CD4-positive, CD25-positive, alpha-beta regulatory T cell (primary cell): ENCODE measurements around the gene SREBF2. TPM values are rescaled to one million over a fixed set of nuclear protein-coding genes. Genes with fewer than 3 reads are reported as not detected.

Experiments used
- ATAC-seq, 2 donors: fragments of 150-1000 bp; cut with Tn5 transposase; one replicate each; pipeline ENCODE4 v1.10.0; 2021; ENCODE audit warnings: low read depth in 2 of 2, moderate number of reproducible peaks in 2 of 2, moderate library complexity in 1 of 2
- DNase-seq, 3 donors: peaks; one replicate each; pipeline versions ENCODE4 v3.0.0 to v3.0.0-alpha.2; 2012 to 2022; ENCODE audit warnings: mixed read lengths in 1 of 3
- H3K27ac ChIP-seq: one replicate; pipeline ENCODE4 v1.7.0; 2013; ENCODE audit warnings: mild to moderate bottlenecking, low read length; ENCODE audit not compliant: insufficient read depth, poor library complexity, severe bottlenecking
- H3K27me3 ChIP-seq: one replicate; pipeline ENCODE4 v1.7.0; 2013; ENCODE audit warnings: low read length; ENCODE audit not compliant: control insufficient read depth, insufficient read depth
- H3K36me3 ChIP-seq: one replicate; pipeline ENCODE4 v1.7.0; 2013; ENCODE audit warnings: mild to moderate bottlenecking, low read length, moderate library complexity; ENCODE audit not compliant: control insufficient read depth, insufficient read depth
- H3K4me1 ChIP-seq: 2 replicates; pipeline ENCODE4 v1.7.0; 2013; ENCODE audit warnings: mild to moderate bottlenecking, low read length; ENCODE audit not compliant: insufficient read depth, control insufficient read depth, poor library complexity, severe bottlenecking
- H3K4me3 ChIP-seq: one replicate; pipeline ENCODE4 v1.7.0; 2013; ENCODE audit warnings: low read depth, mild to moderate bottlenecking, low read length, moderate library complexity
- H3K9me3 ChIP-seq, 2 experiments: 1 replicate in 1 of 2; 2 replicates in 1 of 2; pipeline ENCODE4 v1.7.0; 2013; ENCODE audit warnings: low read length in 2 of 2, mild to moderate bottlenecking in 1 of 2, moderate library complexity in 1 of 2; ENCODE audit not compliant: control insufficient read depth in 2 of 2
- H3K27ac Mint-ChIP-seq, 3 donors: one replicate each; pipeline ENCODE4 v1.8.0; 2020 to 2022; ENCODE audit warnings: mild to moderate bottlenecking in 3 of 3, mixed read lengths in 3 of 3, moderate library complexity in 2 of 3
- H3K27me3 Mint-ChIP-seq: one replicate; pipeline ENCODE4 v1.8.0; 2022; ENCODE audit warnings: mild to moderate bottlenecking, mixed read lengths
- H3K36me3 Mint-ChIP-seq: one replicate; pipeline ENCODE4 v1.8.0; 2020; ENCODE audit warnings: mixed read lengths
- H3K4me1 Mint-ChIP-seq, 4 donors: one replicate each; pipeline ENCODE4 v1.8.0; 2020 to 2022; ENCODE audit warnings: mixed read lengths in 4 of 4, mild to moderate bottlenecking in 1 of 4
- H3K4me3 Mint-ChIP-seq, 4 donors: one replicate each; pipeline ENCODE4 v1.8.0; 2020 to 2022; ENCODE audit warnings: mild to moderate bottlenecking in 4 of 4, mixed read lengths in 4 of 4, moderate library complexity in 3 of 4
- H3K9me3 Mint-ChIP-seq, 7 donors: one replicate each; pipeline ENCODE4 v1.8.0; 2020 to 2022; ENCODE audit warnings: mixed read lengths in 7 of 7, mild to moderate bottlenecking in 3 of 7, moderate library complexity in 2 of 7
- polyA plus RNA-seq, 4 donors: library from polyadenylated mRNA; unstranded; fragments of 300-500 nt; fragmentation: Illumina TruSeq; gene quantifications; one replicate each; pipeline ENCODE4 v1.2.3, GENCODE V29; 2021
- total RNA-seq: library from RNA; stranded (reverse); gene quantifications from one replicate; pipeline ENCODE4 v1.2.3, GENCODE V29; 2022

The SREBF2 gene
- total and polyA plus RNA-seq, 5 donors from 2014 or later, result 12.8 to 98.6 (median 13.8) TPM

DNA sequence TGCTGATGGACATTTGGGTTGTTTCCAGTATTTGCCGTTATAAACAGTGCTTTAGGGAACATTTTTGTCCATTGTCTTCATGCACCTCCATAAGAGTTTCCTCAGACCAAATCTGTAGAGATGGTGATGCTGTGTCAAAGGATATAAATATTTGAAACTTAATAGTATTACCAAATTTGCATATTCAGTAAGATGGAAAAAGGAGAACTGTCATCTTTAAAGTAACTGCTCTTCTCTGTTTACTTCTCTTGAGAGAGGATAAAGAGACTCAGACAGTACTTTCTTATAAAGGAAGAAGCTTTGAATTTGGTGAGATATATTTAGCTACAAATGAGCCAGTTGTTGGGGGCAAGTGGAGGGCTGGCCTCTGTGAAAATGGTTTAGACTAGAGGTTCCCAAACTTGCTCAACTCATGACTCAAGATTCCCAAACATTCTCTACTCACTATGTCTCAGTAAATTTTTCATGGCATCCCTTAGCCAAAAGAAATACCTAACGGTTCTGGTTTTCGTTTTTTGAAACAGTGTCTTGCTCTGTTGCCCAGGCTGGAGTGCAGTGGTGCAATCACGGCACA is 55.8 kb downstream of the SREBF2 start:
- Histone ChIP-seq H3K36me3 (peaks cover 64% of the 10 kb centered on the region), H3K27ac (no peak overlapping the region), H3K9me3 (no peaks in the 10 kb centered on the region), H3K4me3 (no peak overlapping the region), H3K4me1 (no peaks in the 10 kb centered on the region), H3K27me3 (no peaks in the 10 kb centered on the region)
- DNase-seq, result no peak
- Mint-ChIP-seq H3K4me3 (no peak overlapping the region), H3K27ac (no peak overlapping the region), H3K36me3 (peaks cover 44% of the 10 kb centered on the region), H3K4me1 (no peaks in the 10 kb centered on the region), H3K27me3 (no peaks in the 10 kb centered on the region), H3K9me3 (no peaks in the 10 kb centered on the region)
- no peak for ATAC-seq

GRCh38 chr22:41891407-41891806 is 58.5 kb downstream of the SREBF2 start:
- H3K4me3 Mint-ChIP-seq, result no peak overlapping the region

DNA sequence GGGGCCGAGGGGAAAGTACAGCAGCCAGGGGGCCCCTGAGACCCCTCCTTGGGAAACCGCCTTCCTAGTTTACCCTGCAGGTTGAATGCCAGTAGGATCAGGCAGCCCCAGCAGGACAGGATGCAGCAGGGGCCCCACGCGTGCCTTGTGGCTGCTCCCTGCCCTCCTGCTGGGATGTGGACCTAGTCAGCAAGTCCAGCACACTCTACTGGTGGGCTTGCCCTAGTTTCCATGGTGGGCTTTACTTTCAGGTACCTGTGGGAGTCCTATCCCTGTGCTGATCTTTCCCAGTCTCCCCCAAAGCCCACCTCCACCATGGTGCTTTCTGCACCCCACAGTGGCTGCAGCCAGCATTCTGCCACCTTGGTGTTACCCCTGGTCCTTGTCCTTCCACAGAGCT is 59.8 kb downstream of the SREBF2 start:
- ATAC-seq (no peak), DNase-seq (no peak)
- H3K4me3 ChIP-seq, result no peak overlapping the region
- no peaks in the 10 kb centered on the region for H3K4me1 ChIP-seq
- H3K9me3 ChIP-seq, result no peaks in the 10 kb centered on the region
- no peaks in the 10 kb centered on the region for H3K27me3 Mint-ChIP-seq
- no peak overlapping the region for H3K4me3 Mint-ChIP-seq
- H3K27ac Mint-ChIP-seq, result no peak overlapping the region
- H3K27ac ChIP-seq, result no peak overlapping the region
- peaks cover 57% of the 10 kb centered on the region for H3K36me3 ChIP-seq
- no peaks in the 10 kb centered on the region for H3K9me3 Mint-ChIP-seq
- no peaks in the 10 kb centered on the region for H3K4me1 Mint-ChIP-seq
- H3K36me3 Mint-ChIP-seq, result peaks cover 32% of the 10 kb centered on the region
- H3K27me3 ChIP-seq, result no peaks in the 10 kb centered on the region

More at GRCh38 chr22:41891407-41891806, 58.5 kb downstream of the SREBF2 start:
- DNase-seq, result no peak
- Histone ChIP-seq H3K4me3 (no peak overlapping the region), H3K9me3 (no peaks in the 10 kb centered on the region), H3K27me3 (no peaks in the 10 kb centered on the region), H3K27ac (no peak overlapping the region), H3K36me3 (peaks cover 52% of the 10 kb centered on the region), H3K4me1 (no peaks in the 10 kb centered on the region)
- Mint-ChIP-seq H3K36me3 (peaks cover 35% of the 10 kb centered on the region), H3K27me3 (no peaks in the 10 kb centered on the region), H3K27ac (no peak overlapping the region), H3K4me1 (no peaks in the 10 kb centered on the region), H3K9me3 (no peaks in the 10 kb centered on the region)
- no peak for ATAC-seq

- DNase-seq (no peak), ATAC-seq (no peak)
- H3K27ac Mint-ChIP-seq, result no peak overlapping the region
- H3K4me1 ChIP-seq, result no peaks in the 10 kb centered on the region
- peaks cover 55% of the 10 kb centered on the region for H3K36me3 ChIP-seq
- H3K27me3 Mint-ChIP-seq, result no peaks in the 10 kb centered on the region
- no peaks in the 10 kb centered on the region for H3K9me3 Mint-ChIP-seq
- H3K4me3 ChIP-seq, result no peak overlapping the region
- no peaks in the 10 kb centered on the region for H3K27me3 ChIP-seq
- H3K27ac ChIP-seq, result no peak overlapping the region
- no peak overlapping the region for H3K4me3 Mint-ChIP-seq
- peaks cover 24% of the 10 kb centered on the region for H3K36me3 Mint-ChIP-seq
- H3K9me3 ChIP-seq, result no peaks in the 10 kb centered on the region
- H3K4me1 Mint-ChIP-seq, result no peaks in the 10 kb centered on the region
These were observed 60.9 kb downstream of the SREBF2 start for GRCh38 chr22:41893591-41894375.

GRCh38 chr22:41898645-41899044 is 65.7 kb downstream of the SREBF2 start:
- Mint-ChIP-seq H3K27ac (no peak overlapping the region), H3K36me3 (peaks cover 22% of the 10 kb centered on the region)

GRCh38 chr22:41899110-41899509 is 66.2 kb downstream of the SREBF2 start:
- ATAC-seq (no peak), DNase-seq (no peak)
- Mint-ChIP-seq H3K4me1 (no peaks in the 10 kb centered on the region), H3K4me3 (no peak overlapping the region), H3K27ac (no peak overlapping the region), H3K36me3 (peaks cover 21% of the 10 kb centered on the region), H3K27me3 (no peaks in the 10 kb centered on the region), H3K9me3 (no peaks in the 10 kb centered on the region)
- H3K4me1 ChIP-seq, result no peaks in the 10 kb centered on the region
- no peaks in the 10 kb centered on the region for H3K9me3 ChIP-seq
- no peak overlapping the region for H3K4me3 ChIP-seq
- peaks cover 51% of the 10 kb centered on the region for H3K36me3 ChIP-seq
- no peak overlapping the region for H3K27ac ChIP-seq
- H3K27me3 ChIP-seq, result no peaks in the 10 kb centered on the region

More at GRCh38 chr22:41898645-41899044, 65.7 kb downstream of the SREBF2 start:
- DNase-seq (no peak), ATAC-seq (no peak)
- no peaks in the 10 kb centered on the region for H3K27me3 ChIP-seq
- no peak overlapping the region for H3K4me3 ChIP-seq
- no peak overlapping the region for H3K4me3 Mint-ChIP-seq
- no peaks in the 10 kb centered on the region for H3K27me3 Mint-ChIP-seq
- H3K4me1 ChIP-seq, result no peaks in the 10 kb centered on the region
- no peaks in the 10 kb centered on the region for H3K9me3 ChIP-seq
- no peak overlapping the region for H3K27ac ChIP-seq
- H3K9me3 Mint-ChIP-seq, result no peaks in the 10 kb centered on the region
- H3K4me1 Mint-ChIP-seq, result no peaks in the 10 kb centered on the region
- H3K36me3 ChIP-seq, result peaks cover 54% of the 10 kb centered on the region

DNA sequence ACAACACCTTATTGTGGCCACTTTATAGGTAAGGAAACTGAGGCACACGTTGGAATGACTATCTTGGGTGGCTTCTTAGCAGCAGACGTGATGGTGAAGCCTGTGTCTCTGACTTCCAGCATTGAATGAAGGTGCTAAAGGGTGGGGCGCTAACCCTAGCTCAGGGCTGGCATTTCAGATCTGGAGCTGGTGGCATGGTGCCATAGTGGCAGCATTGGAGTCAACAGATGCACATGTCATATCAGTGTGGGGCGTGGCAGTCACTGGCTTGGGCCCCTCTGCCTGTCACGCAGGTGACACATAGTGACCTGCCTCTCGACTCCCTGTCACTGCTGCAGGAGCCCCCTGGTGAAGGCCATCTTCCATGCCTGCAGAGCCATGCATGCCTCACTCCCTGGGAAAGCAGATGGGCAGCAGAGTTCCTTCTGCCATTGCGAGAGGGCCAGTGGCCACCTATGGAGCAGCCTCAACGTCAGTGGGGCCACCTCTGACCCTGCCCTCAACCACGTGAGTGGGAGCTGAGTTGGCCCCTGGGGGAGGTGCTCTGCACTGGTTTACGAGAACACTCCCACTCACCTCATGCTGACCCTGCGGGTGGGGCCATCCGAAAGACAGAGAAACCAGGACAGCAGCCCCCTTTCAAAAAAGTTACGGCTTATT is 67.2 kb downstream of the SREBF2 start:
- no peak for ATAC-seq
- H3K27me3 Mint-ChIP-seq, result no peaks in the 10 kb centered on the region
- H3K27ac Mint-ChIP-seq, result peak overlapping the region in 1 of 3 donors; percentile 73
- no peak for DNase-seq
- no peaks in the 10 kb centered on the region for H3K4me1 ChIP-seq
- H3K27ac ChIP-seq, result no peak overlapping the region
- no peaks in the 10 kb centered on the region for H3K9me3 Mint-ChIP-seq
- no peak overlapping the region for H3K4me3 ChIP-seq
- peaks cover 44% of the 10 kb centered on the region for H3K36me3 ChIP-seq
- H3K9me3 ChIP-seq, result no peaks in the 10 kb centered on the region
- no peaks in the 10 kb centered on the region for H3K27me3 ChIP-seq
- H3K36me3 Mint-ChIP-seq, result peaks cover 22% of the 10 kb centered on the region
- no peak overlapping the region for H3K4me3 Mint-ChIP-seq
- no peaks in the 10 kb centered on the region for H3K4me1 Mint-ChIP-seq
